HG03025 (cell line): Measurements from ENCODE around the gene ATXN1.

Experiments
- ATAC-seq: cut with Tn5 transposase; IDR thresholded peaks from one replicate; pipeline ENCODE4 v1.9.1; 2021; ENCODE audit warnings: mild to moderate bottlenecking, moderate library complexity; ENCODE audit not compliant: unreplicated experiment, low FRiP score

Gene ATXN1

GRCh38 chr6:16764188-16764950 is 3.1 kb upstream of the ATXN1 start:
- ATAC-seq = no peak

GRCh38 chr6:16762550-16763477 is 1.6 kb upstream of the ATXN1 start:
- ATAC-seq = no peak

- peak; percentile 3 for ATAC-seq
These were observed 949 bp upstream of the ATXN1 start for GRCh38 chr6:16762268-16762549.

GRCh38 chr6:16761471-16762267 is 409 bp upstream of the ATXN1 start:
- ATAC-seq = peak; percentile 38

- ATAC-seq = peak; percentile 40
These were observed 1.4 kb downstream of the ATXN1 start for GRCh38 chr6:16759646-16760515.

- ATAC-seq = no peak
These were observed 2.0 kb downstream of the ATXN1 start for GRCh38 chr6:16759181-16759645.

GRCh38 chr6:16758163-16758975 is 2.9 kb downstream of the ATXN1 start:
- no peak for ATAC-seq

GRCh38 chr6:16757332-16757731 is 3.9 kb downstream of the ATXN1 start:
- no peak for ATAC-seq

GRCh38 chr6:16756660-16757255 is 4.5 kb downstream of the ATXN1 start:
- no peak for ATAC-seq

GRCh38 chr6:16755544-16755943 is 5.7 kb downstream of the ATXN1 start:
- no peak for ATAC-seq

GRCh38 chr6:16754876-16755275 is 6.4 kb downstream of the ATXN1 start:
- ATAC-seq = no peak

GRCh38 chr6:16754274-16754673 is 7.0 kb downstream of the ATXN1 start:
- no peak for ATAC-seq

GRCh38 chr6:16753341-16753740 is 7.9 kb downstream of the ATXN1 start:
- ATAC-seq = no peak

- no peak for ATAC-seq
These were observed 8.9 kb downstream of the ATXN1 start for GRCh38 chr6:16752206-16752866.

GRCh38 chr6:16751251-16751946 is 9.9 kb downstream of the ATXN1 start:
- no peak for ATAC-seq

- no peak for ATAC-seq
These were observed 10.7 kb downstream of the ATXN1 start for GRCh38 chr6:16750566-16750965.
